Jurkat, Clone E6-1 (cell line): Measurements from ENCODE around the gene ARHGEF38.
"Not testable (repeated sequence)": the region's sequence is repeated elsewhere in the genome, so short reads cannot be mapped to it uniquely, and the experiment has no call there.

Experiments used
- DNase-seq: peaks from one replicate; pipeline ENCODE4 v3.0.0-alpha.2; 2011; ENCODE audit warnings: low read depth, low spot score
- H3K4me3 ChIP-seq: 2 replicates; pipeline ENCODE4 v1.5.1; 2011; ENCODE audit warnings: mild to moderate bottlenecking, low read length, control low read depth, moderate library complexity

ARHGEF38 gene

GRCh38 chr4:105683038-105683437 lies 130.6 kb downstream of the ARHGEF38 start:
- DNase-seq: no peak
- H3K4me3 ChIP-seq: no peak overlapping the region

DNA sequence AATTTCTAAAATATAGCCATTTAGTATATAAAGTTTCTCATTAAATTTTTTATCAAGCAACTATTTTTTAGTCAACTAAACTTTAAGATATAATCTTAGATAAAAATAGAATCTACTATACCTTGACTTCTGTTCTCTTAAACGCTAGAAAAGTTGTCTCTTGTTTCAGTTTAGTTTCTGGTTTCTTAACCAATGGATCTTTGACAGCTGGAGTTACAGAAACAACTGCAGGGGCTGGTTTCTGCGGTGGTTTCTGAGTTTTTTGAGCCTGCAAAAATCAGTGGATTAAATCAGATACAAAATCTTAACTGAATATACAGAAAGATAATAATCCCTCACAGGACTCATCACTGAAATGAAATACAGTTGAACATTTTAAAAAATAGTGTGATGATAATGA lies 134.2 kb downstream of the ARHGEF38 start:
- no peak overlapping the region for H3K4me3 ChIP-seq
- DNase-seq: no peak

DNA sequence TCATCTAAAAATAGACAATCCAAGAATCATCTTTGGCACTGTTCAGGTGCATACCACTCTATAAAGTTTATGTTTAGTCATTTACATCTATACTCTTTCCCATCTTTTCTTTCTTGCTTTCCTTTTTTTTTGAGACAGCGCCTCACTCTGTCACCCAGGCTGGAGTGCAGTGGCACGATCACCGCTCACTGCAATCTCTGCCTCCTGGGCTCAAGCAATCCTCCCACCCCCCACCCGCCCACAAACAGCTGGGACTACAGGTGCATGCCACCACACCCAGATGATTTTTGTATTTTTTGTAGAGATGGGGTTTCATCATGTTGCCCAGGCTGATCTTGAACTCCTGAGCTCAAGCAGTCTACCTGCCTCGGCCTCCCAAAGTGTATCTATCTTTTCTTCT lies 142.4 kb downstream of the ARHGEF38 start:
- H3K4me3 ChIP-seq, DNase-seq: not testable (repeated sequence)

- DNase-seq, H3K4me3 ChIP-seq: not testable (repeated sequence)
These were observed 143.4 kb downstream of the ARHGEF38 start for GRCh38 chr4:105695832-105696231.

GRCh38 chr4:105698607-105699006 lies 146.2 kb downstream of the ARHGEF38 start:
- no peak overlapping the region for H3K4me3 ChIP-seq
- no peak for DNase-seq

DNA sequence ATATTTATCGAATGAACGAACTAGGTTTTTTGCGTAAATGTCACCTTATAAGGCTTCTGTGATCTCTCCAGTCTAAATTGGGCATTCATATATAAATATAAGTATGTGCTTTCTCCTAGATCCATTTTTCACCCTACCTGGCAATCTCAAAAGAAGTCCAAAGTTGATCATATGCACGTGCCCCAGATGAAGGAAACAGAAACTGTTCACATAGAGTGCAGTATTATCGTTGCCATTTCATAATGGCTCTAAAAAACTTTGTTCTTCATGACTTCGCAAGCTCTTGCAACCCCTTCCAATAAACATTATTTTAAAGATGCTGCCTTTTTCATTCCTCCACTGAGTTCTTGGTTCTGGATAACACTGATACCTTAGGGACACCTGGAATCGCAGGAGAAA lies 155.4 kb downstream of the ARHGEF38 start:
- no peak for DNase-seq

DNA sequence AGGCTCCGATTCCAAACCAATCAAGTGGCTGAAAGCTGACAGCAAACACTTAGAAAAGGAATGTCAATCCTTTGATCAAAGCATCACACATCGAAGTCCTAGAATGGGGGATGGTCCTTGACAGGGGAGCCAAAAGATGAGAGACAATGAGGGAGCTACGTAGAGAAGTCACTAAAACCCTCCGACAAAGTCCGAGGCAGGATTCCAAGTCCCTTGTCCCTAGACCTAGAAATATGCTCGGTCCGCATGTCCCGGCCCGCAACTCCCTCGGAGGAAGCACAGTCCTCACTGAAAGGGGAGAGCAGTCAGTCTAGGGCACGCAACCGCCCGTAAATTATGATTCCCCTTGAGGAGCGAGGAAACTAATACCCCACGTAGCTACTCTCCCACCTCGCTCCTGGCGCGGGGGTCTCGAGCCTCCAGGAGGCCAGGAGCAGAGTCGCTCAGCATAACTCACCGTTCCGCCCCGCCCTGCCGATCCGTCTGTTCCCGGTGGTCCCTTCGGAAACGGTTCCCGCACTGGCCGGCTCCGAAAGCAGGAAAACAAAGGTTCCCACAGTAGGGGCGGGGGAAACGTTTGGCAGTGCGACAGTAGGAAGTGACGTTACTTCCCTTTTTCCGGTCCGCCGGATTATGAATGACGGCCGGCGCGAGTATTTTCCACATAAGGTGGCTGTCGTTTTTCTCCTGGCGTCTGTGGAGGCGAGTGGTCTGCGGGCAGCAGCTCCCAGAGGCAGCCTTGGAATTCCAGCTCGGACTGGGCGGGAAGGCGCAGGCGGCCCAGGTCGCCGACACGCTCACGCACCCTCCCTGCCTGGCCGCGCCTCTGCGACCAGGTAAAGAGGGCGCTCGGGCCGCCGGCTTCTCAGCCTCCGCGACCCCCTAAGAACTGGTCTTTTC lies 156.0 kb downstream of the ARHGEF38 start, which contains the start of the genes GSTCD and INTS12:
TSS of gene GSTCD (plus strand) at position 604 of the 900 bp plus-strand sequence. CDS start 8,830 bp downstream, outside the sequence.
TSS of gene INTS12 (minus strand) at position 509 of the 900 bp plus-strand sequence. CDS start 8,684 bp downstream, outside the sequence.
- peak within 1 kb of the TSS; percentile 95 for H3K4me3 ChIP-seq
- DNase-seq: peak; percentile 89

More for the DNA sequence above, 155.4 kb downstream of the ARHGEF38 start:
- H3K4me3 ChIP-seq: peak overlapping the region; percentile 95

GRCh38 chr4:105709081-105709450 lies 156.6 kb downstream of the ARHGEF38 start:
- no peak for DNase-seq
- H3K4me3 ChIP-seq: peak overlapping the region; percentile 95

- no peak for DNase-seq
- peak overlapping the region; percentile 95; the same call in 1 of the 2 replicates for H3K4me3 ChIP-seq
These were observed 157.7 kb downstream of the ARHGEF38 start for GRCh38 chr4:105710012-105710600.

- no peak for DNase-seq
- no peak overlapping the region for H3K4me3 ChIP-seq
These were observed 158.3 kb downstream of the ARHGEF38 start for GRCh38 chr4:105710678-105711077.

- H3K4me3 ChIP-seq: no peak overlapping the region
- no peak for DNase-seq
These were observed 160.3 kb downstream of the ARHGEF38 start for GRCh38 chr4:105712766-105713165.

DNA sequence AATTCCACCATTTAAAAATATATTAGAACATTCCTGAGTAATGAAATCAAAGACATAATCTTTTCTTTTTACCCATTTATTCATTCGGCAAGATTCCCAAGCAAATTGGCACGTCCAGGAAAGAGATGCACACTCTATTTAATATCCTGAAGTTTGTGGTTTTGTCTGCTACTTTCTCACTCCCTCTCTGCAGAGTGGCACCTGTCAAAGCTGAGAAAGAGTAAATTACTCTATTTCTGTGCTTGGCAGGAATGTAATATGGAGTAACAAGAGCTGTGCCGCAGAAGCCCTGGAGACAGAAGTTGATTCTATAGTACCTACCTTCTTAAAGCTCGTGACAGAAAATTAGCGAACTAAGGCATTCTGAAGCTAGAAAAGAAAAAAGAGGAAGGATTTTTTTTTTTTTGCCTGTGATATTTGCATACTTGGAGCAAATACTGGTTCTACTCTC lies 161.7 kb downstream of the ARHGEF38 start:
- H3K4me3 ChIP-seq: no peak overlapping the region
- DNase-seq: no peak

GRCh38 chr4:105714932-105715331 lies 162.5 kb downstream of the ARHGEF38 start:
- no peak for DNase-seq
- no peak overlapping the region for H3K4me3 ChIP-seq

DNA sequence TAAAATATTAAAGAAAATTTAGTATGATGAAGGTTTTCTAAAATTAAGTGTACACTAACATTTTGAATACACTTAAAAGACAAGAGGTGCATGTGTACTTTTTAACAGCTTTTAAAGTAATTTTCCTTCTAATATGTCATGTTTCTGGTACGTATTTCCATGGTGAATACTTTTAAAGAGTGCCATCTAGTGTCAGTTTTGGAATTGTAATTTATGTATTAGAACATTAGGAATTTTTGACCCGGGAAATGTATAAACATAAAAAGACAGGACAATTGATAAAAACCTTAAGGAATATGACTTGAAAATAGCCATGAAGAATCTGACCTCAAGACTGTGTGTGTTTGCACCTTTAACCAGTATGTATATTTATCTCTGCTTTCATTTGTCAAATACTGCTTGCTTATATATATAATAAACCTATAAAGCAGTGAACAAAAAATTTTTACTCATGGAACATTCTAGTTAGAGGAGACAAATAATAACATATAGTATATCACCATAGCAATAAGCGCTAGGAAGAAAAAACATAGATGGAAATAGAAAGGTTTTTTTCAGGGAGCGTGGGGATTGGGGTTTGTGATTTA lies 163.4 kb downstream of the ARHGEF38 start:
- no peak overlapping the region for H3K4me3 ChIP-seq
- no peak for DNase-seq

DNA sequence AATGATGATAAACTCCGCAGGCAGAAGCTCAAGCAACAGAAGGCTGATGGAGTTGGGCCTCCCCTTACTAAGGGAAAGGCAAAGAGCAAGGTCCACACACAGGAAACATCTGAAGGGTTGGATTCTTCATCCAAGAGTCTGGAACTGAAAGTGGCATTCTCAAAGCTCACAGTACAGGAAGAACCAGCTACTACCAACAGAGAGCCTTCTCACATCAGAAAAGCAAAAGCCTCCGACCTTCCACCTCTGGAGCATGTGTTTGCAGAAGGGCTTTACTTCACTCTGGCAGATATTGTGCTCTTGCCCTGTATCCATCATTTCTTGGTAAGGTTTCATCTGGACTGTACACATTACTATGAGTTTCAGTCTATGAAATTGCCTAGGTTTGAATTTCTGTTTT lies 166.8 kb downstream of the ARHGEF38 start:
- no peak overlapping the region for H3K4me3 ChIP-seq
- DNase-seq: no peak

DNA sequence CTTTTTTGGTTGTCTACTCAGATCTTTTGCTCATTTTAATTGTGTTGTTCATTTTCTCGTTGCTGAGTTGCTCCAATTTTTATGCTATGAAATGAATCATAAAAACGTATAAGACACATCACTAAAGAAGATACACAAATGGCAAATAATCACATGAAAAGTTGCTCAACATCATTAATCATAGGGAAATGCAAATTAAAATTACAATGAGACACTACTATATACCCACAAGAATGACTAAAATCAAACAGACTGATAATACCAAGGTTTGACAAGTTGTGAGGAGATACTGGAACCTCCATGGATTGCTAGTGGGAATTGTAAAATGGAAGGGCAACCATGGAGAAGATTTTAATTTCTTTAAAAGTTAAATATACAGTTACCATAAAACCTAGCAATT lies 173.2 kb downstream of the ARHGEF38 start:
- DNase-seq: no peak
- no peak overlapping the region for H3K4me3 ChIP-seq

- H3K4me3 ChIP-seq, DNase-seq: not testable (repeated sequence)
These were observed 177.5 kb downstream of the ARHGEF38 start for GRCh38 chr4:105729895-105730294.
